GM19397 (cell line): ENCODE data around the gene TYW1B.
"Not testable (repeated sequence)": the region's sequence is repeated elsewhere in the genome, so short reads cannot be mapped to it uniquely, and the experiment has no call there.

Experiments used
- ATAC-seq: cut with Tn5 transposase; IDR thresholded peaks from one replicate; pipeline ENCODE4 v1.9.1; 2021; ENCODE audit warnings: mild to moderate bottlenecking, moderate library complexity; ENCODE audit not compliant: unreplicated experiment

The TYW1B gene

DNA sequence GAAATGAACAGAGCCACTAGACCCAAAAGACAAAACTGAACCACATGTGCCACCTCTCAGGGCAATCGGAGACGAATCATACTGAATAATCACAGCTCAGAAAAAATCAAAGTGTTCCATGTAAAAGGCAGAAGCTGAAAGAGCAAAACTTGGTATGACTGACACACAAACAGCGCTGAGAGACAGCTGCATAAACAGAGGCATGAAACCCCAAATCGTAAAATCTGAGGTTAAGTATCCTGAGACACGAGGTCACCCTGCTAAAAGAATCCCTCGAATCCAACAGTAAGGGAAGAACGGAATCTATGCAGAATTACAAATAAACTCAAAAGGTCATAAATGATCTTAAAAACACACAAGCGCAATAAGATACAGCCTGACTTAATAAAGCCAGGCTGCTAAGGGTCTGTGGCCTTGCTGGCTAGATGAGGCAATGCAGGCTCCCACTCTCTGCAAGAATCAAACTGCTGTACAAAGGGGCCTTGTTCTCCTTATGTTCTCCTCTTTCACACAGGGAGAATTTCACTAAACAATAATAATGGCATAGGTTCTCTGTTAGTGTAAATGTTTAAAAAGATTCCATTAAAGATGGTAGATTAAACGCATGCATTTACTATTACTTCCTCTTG, 247.7 kb downstream of the TYW1B start:
- ATAC-seq, result not testable (repeated sequence)

DNA sequence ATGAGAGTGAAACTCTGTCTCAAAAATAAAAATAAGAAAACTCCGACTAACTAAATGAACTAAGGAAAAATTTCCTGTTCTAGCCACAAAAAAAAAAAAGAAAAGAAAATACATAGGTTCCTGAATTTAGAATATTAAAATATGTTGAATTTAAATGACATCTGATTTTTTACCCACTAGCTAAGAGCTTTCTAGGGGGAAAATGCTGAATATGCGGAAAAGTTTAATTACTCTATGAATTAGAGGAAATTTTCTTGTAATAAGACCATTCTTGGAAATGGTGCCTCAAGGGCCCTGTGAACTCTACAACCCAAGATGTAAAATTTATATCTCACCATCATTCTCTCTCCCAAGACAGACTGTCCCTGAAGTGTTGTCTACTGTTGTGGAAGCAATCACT, 250.9 kb downstream of the TYW1B start:
- no peak for ATAC-seq

DNA sequence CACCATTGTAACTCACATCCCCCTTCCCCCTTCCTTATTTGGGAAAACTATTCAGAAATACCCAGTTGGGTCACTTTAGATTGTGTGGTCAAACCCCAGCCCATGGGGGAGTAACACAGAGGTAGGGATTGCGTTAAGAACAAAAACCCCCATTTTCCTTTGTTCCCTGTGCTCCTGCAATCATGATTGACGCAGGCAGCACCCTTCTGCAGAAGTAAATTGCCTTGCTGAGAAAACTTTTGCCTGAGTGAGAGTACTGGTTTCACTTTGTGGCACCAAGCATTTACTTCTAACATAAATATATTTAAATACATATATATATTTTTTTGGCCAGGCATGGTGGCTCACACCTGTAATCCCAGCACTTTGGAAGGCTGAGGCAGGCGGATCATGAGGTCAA, 266.0 kb downstream of the TYW1B start:
- ATAC-seq, result not testable (repeated sequence)

DNA sequence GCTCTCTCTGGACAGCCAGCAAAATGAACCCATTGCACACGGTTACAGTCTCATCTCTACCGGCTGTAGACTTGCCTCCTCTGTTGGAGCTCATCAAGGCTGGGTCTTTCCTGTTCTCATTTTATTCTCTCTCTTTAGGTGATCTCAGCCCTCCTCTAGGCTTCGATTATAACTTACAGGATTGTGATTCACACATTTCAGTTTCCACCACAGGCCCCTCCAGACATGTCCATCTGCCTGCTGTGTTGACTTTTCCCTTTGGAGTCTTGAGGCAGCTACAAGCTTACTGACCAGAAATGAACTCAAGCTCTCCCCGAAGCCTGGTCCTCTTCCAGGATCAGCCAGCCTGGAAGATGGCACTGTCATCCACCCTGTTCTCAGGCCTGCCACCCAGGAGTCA, 268.5 kb downstream of the TYW1B start:
- not testable (repeated sequence) for ATAC-seq

DNA sequence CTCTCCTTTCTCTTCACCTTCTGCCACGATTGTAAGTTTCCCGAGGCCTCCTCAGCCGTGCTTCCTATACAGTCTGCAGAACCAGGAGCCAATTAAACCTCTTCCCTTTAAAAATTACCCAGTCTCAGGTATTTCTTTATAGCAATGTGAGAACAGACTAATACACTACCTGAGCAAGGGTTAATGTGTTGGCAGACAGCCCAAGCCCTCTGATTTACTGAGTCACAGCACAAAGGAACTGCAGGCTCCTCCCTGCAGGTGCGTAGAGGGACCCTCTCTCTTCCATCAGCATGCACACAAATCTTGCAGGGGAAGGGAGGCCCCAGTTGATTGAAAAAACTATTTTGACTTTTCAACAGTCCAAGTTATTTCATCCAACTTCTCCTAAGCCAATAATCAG, 271.3 kb downstream of the TYW1B start:
- not testable (repeated sequence) for ATAC-seq

DNA sequence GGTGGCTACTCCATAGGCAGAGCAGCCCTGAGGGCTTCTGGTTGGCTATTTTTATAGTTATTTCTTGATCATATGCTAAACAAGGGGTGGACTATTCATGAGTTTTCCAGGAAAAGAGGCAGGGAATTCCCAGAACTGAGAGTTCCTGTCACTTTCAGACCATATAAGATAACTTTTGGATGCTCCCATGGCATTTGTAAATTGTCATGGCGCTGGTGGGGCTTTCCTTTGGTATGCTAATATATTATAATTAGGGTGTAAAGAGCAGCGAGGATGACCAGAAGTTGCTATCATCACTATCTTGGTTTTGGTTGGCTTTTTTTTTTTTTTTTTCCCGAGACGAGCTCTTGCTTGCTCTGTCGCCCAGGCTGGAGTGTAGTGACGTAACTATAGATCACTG, 272.8 kb downstream of the TYW1B start:
- not testable (repeated sequence) for ATAC-seq

DNA sequence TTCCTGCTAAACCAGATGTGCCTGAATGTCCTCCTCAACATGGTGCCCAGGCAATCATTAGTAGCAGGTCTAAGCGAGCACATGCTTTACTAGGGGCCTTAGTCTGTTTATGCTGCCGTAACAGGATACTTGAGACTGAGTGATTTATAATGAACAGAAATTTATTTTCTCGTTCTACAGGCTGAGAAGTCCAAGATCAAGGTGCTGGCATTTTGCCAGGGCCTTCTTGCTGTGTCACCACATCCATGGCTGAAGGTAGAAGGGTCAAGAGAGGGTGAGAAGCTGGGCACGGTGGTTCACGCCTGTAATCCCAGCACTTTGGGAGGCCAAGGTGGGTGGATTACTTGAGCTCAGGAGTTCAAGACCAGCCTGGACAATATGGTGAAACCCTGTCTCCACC, 273.6 kb downstream of the TYW1B start:
- not testable (repeated sequence) for ATAC-seq

DNA sequence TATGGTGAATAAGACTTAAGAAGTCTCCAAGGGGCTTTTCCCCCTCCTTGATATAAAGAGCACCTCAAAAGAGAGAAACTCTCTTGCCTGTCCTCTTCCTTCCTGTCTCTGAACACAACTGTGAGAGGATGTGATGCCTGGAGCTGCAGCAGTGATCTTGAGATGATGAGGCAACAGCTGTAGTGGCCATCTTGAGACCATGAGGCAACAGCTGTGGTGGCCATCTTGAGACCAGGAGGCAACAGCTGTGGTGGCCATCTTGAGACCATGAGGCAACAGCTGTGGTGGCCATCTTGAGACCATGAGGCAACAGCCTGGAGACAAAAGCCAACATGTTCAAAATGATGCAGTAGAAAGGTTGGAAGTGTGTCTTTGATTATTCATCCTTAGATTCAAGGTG, 277.5 kb downstream of the TYW1B start:
- ATAC-seq, result not testable (repeated sequence)

DNA sequence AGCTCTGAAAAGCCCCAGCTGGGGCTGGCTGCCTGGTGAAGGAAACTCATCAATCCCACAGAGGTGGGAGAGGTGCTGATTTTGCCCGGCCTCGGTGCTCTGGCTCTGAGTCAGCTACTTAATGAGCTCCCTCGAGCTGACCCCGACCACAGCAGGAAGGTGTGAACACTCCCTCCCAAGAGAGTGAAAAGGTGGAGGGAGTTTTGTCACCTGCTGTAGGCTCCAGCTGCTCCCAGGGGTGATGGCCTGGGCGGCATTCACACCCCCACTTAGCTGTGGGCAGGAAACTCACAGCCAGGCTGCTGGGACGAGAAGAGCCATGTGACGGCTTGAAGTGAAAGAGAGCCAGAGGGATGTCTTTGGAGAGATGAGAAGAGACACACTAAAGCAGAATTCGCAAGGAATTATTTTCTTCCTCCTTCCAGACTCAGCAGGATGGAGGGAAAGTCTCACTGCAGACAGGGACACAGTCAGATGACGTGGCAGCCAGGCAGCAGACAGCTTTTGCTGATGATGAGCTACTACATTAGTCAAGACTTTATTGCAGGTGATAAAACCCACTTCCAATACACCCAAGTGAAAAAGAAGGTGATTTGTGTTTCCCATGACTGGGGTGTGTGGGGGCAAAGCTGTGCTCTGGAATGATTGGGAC, 281.3 kb downstream of the TYW1B start:
- not testable (repeated sequence) for ATAC-seq

DNA sequence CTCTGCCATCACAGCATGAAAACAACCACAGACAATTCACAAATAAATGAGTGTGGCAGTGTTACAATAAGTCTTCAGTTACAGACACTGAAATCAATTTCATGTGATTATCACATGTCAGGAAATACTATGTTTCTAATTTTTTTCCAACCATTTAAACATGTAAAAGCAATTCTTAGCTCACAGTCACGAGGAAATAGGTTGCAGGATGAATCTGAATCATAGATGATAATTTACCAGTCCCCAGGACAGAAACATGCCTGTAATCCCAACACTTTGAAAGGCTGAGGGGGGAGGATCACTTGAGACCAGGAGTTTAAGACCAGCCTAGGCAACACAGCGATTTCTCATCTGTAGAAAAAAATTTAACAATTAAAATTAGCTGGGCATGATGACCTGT, 283.5 kb downstream of the TYW1B start:
- ATAC-seq, result not testable (repeated sequence)

DNA sequence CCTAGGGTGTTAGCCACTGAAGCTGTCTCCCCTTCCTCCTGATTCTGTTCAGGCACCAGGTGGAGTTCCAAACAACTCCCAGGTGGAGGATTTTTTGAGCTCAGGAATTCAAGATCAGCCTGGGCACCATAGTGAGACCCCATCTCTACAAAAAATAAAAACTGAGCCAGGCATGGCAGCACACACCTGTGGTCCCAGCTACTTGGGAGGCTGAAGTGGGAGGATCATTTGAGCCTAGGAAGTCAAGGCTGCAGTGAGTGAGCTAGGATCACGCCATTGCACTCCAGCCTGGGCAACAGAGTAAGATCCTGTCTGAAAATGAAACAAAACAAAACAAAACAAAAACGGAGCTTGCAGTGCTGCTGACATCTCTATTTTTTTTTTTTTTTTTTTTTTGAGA, 287.1 kb downstream of the TYW1B start:
- ATAC-seq, result no peak

DNA sequence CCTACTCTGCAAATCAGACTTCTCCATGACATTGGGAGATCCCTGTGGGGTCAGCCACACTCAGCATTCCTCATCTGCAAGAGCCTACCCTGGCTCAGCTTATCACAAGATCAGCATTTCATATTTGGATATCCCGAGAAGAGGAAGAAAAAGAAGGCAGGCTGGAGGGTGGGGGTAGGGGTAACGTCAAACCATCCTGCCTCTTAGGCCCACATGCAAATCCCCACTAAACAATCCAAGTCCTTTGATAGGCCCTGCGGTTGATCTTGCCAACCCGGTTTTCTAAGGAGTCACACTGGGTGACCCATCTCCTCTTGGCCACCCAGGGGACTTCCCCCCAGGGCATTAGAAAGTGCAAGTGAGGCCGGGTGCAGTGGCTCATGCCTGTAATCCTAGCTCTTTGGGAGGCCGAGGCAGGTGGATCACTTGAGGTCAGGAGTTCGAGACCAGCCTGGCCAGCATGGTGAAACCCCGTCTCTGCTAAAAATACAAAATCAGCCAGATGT, 287.8 kb downstream of the TYW1B start:
- no peak for ATAC-seq

DNA sequence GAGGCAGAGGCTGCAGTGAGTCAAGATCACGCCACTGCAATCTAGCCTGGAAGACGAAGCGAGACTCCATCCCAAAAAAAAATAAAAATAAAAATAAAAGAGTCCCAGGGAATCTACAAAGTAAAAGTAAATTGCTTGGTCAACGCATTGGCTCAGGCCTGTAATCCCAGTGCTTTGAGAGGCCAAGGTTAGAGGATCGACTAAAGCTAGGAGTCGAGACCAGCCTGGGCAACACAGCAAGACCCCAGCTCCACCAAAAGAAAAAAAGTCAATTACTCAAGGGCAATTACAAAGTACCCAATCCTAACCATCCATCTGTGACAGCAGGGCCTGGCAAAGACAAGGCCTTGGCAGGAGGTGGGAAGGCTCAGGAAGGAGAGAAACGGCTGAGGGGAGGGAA, 288.3 kb downstream of the TYW1B start:
- ATAC-seq, result no peak

DNA sequence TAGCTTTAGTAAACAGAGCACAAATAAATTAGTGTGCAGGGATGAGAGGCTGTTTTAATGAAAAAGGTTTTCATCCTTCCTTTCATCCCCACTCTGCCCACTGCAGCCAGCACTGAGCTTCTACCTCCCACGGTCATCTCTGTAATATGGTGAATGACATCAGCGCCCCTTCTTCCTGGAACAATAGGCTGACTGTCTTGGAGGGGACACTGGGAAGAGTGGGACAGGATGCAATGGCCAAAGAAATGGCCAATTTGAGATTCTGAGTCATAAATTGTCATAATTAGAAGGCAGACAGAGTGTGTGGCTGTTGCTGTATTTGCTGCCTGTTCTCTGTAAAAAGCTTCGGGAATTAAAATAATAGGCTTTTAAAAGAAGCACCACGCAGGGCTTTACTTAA, 289.1 kb downstream of the TYW1B start:
- ATAC-seq, result no peak

DNA sequence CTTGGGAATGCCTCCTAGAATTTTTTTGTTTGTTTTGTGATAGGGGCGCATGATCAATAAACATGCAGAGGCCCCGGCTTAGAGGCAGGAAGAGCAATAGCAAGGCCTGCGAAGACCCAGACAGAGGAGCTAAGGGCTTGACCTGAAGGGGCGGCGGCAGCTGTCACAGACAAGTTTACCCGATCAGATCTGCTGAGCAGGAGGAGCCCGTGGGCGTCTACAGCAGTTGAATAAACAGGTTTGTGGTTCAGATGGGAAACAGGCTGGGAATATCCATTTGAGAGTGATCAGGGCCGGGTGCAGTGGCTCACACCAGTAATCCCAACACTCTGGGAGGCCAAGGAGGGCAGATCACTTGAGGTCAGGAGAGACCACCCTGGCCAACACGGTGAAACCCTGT, 289.9 kb downstream of the TYW1B start:
- ATAC-seq, result no peak

DNA sequence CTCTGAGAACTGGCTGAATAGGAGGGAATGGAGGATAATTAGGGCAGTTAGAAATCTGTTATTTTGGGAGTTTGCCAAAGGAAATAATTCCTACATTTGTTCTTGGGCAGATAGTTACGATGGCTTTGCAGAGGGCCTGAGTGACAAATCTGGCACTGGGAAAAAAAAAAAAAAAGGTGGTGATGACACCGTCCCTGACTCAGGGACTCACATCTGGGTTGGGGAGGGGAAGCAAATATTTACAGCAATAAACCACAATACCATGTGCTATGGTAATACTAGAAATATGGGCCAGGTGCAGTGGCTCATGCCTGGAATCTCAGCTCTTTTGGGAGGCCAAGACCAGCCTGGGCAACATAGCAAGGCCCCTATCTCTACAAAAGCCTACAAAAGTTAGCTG, 292.0 kb downstream of the TYW1B start:
- ATAC-seq, result not testable (repeated sequence)

DNA sequence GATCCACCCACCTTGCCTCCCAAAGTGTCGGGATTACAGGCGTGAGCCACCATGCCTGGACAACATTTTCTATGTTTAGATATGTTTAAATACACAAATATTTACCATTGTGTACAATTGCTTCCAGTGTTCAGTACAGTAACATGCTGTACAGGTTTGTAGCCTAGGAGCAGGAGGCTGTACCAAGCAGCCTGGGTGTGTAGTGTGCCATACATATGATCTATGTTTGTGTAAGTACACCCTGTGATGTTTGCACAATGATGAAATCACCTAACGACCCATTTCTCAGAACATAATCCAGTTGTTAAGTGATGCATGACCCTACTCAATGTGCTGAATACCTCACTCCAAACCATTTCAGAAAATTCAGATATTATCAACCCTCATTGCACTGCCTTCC, 297.0 kb downstream of the TYW1B start:
- not testable (repeated sequence) for ATAC-seq
